Suprapubic skin (tissue), 4 donors: ENCODE measurements around the gene SPATS2.

Experiments used
- POLR2A ChIP-seq, 2 donors: fragments of 450-650 bp; IDR thresholded peaks; one replicate each; pipeline ENCODE4 v1.6.1; 2017; ENCODE audit warnings: antibody characterized with exemption in 2 of 2, mild to moderate bottlenecking in 2 of 2, moderate library complexity in 2 of 2
- POLR2AphosphoS5 ChIP-seq, 3 donors: sonication (generic); formaldehyde crosslinking; IDR thresholded peaks; one replicate each; pipeline ENCODE4 v1.6.1; 2017; ENCODE audit warnings: antibody characterized with exemption in 3 of 3
- TF ChIP-seq, protein P1 (sequence below), 2 donors: fragments of 200-600 bp in 1 of 2; fragments of 450-650 bp in 1 of 2; sonication (generic) in 1 of 2; IDR thresholded peaks; one replicate each; pipeline ENCODE4 v1.5.1; 2016 to 2019; ENCODE audit warnings: antibody characterized with exemption in 2 of 2, mild to moderate bottlenecking in 1 of 2, moderate library complexity in 1 of 2

DNA sequence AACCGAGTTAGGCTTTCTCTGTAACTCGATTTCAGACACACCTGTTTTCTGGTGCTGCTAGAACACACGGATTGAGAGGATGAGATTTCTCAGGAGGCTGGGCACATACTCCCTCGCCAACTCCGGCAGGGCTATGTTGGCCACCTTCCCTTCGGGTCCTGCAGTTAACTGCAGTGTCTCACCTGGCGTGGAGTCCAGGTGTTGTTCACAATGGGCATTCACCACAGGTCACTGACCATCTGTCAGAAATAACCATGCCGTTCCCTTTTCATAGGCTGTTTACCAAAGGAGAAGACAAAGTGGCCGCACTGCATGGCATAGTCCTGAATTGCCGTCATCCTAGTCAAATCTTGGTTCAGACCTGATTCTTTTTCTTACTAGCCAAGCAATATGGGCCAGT lies 166.1 kb downstream of the SPATS2 start:
- TF ChIP-seq, protein P1, sequence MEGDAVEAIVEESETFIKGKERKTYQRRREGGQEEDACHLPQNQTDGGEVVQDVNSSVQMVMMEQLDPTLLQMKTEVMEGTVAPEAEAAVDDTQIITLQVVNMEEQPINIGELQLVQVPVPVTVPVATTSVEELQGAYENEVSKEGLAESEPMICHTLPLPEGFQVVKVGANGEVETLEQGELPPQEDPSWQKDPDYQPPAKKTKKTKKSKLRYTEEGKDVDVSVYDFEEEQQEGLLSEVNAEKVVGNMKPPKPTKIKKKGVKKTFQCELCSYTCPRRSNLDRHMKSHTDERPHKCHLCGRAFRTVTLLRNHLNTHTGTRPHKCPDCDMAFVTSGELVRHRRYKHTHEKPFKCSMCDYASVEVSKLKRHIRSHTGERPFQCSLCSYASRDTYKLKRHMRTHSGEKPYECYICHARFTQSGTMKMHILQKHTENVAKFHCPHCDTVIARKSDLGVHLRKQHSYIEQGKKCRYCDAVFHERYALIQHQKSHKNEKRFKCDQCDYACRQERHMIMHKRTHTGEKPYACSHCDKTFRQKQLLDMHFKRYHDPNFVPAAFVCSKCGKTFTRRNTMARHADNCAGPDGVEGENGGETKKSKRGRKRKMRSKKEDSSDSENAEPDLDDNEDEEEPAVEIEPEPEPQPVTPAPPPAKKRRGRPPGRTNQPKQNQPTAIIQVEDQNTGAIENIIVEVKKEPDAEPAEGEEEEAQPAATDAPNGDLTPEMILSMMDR (IDR thresholded peaks at IDR 0.05): no peak
- no peak for TF ChIP-seq POLR2A (IDR thresholded peaks at IDR 0.05)
- no peak for TF ChIP-seq POLR2AphosphoS5 (IDR thresholded peaks at IDR 0.05)
